HepG2 (cell line): Measurements from ENCODE around the gene FANCE. TPM values are rescaled to one million over a fixed set of nuclear protein-coding genes. Genes with fewer than 3 reads are reported as not detected.

Experiments used
- CC2D1A ChIP-seq: sonication (generic); formaldehyde crosslinking; IDR thresholded peaks from 2 replicates; pipeline ENCODE4 v1.8.1; 2023; ENCODE audit warnings: mild to moderate bottlenecking, missing genetic modification reagents
- HNF4G ChIP-seq, 2 experiments: sonication (generic) in 1 of 2; formaldehyde crosslinking in 1 of 2; IDR thresholded peaks; 2 replicates each; pipeline versions ENCODE4 v1.4.0 to v1.6.1; 2011 to 2020; ENCODE audit warnings: borderline replicate concordance in 2 of 2, low read depth in 2 of 2, mild to moderate bottlenecking in 2 of 2, low read length in 1 of 2, missing genetic modification reagents in 1 of 2, moderate library complexity in 1 of 2
- KDM4B ChIP-seq: sonication (generic); formaldehyde crosslinking; IDR thresholded peaks from 2 replicates; pipeline ENCODE4 v1.4.0; 2020; ENCODE audit warnings: missing genetic modification reagents
- MEF2D ChIP-seq: sonication (generic); formaldehyde crosslinking; IDR thresholded peaks from 2 replicates; pipeline ENCODE4 v1.5.1; 2020; ENCODE audit warnings: mild to moderate bottlenecking, missing genetic modification reagents
- NFE2 ChIP-seq: sonication (generic); formaldehyde crosslinking; IDR thresholded peaks from 2 replicates; pipeline ENCODE4 v1.4.0; 2020; ENCODE audit warnings: missing genetic modification reagents
- NR2F2 ChIP-seq: IDR thresholded peaks from 2 replicates; pipeline ENCODE4 v1.6.1; 2012; ENCODE audit warnings: low read depth, inconsistent platforms, borderline replicate concordance
- PRDM10 ChIP-seq: sonication (generic); formaldehyde crosslinking; IDR thresholded peaks from 2 replicates; pipeline ENCODE4 v1.4.0; 2020; ENCODE audit warnings: low read depth, missing genetic modification reagents
- PREB ChIP-seq: sonication (generic); formaldehyde crosslinking; IDR thresholded peaks from 2 replicates; pipeline ENCODE4 v1.4.0; 2020; ENCODE audit warnings: missing genetic modification reagents
- RARA ChIP-seq: IDR thresholded peaks from 2 replicates; pipeline ENCODE4 v1.6.1; 2016; ENCODE audit warnings: missing genetic modification reagents, missing compliant biosample characterization
- SALL1 ChIP-seq: sonication (generic); formaldehyde crosslinking; IDR thresholded peaks from 2 replicates; pipeline ENCODE4 v1.8.0; 2022; ENCODE audit warnings: mild to moderate bottlenecking, missing genetic modification reagents
- SYNCRIP ChIP-seq: fragments of 200-400 bp; formaldehyde crosslinking; IDR thresholded peaks from 2 replicates; pipeline ENCODE4 v1.6.1; 2018; ENCODE audit warnings: mild to moderate bottlenecking, low read depth, low read length; ENCODE audit not compliant: insufficient read depth
- ZBED4 ChIP-seq: sonication (generic); formaldehyde crosslinking; IDR thresholded peaks from 2 replicates; pipeline ENCODE4 v1.4.0; 2020; ENCODE audit warnings: missing genetic modification reagents, borderline replicate concordance
- ZBTB21 ChIP-seq: sonication (generic); formaldehyde crosslinking; IDR thresholded peaks from 2 replicates; pipeline ENCODE4 v1.4.0; 2020; ENCODE audit warnings: missing genetic modification reagents
- ZNF317 ChIP-seq: sonication (generic); formaldehyde crosslinking; IDR thresholded peaks from 2 replicates; pipeline ENCODE4 v1.5.0; 2020; ENCODE audit warnings: mild to moderate bottlenecking, missing genetic modification reagents
- ZNF329 ChIP-seq: sonication (generic); formaldehyde crosslinking; IDR thresholded peaks from 2 replicates; pipeline ENCODE4 v1.9.0; 2021; ENCODE audit warnings: low read depth, mild to moderate bottlenecking, missing genetic modification reagents
- ZNF572 ChIP-seq: sonication (generic); formaldehyde crosslinking; IDR thresholded peaks from 2 replicates; pipeline ENCODE4 v1.5.1; 2020; ENCODE audit warnings: mild to moderate bottlenecking, missing genetic modification reagents
- ZNF580 ChIP-seq: IDR thresholded peaks from 2 replicates; pipeline ENCODE4 v1.6.1; 2016; ENCODE audit warnings: low read depth, borderline replicate concordance
- ZNF605 ChIP-seq: sonication (generic); formaldehyde crosslinking; IDR thresholded peaks from 2 replicates; pipeline ENCODE4 v1.8.0; 2022; ENCODE audit warnings: mild to moderate bottlenecking, missing genetic modification reagents
- ZNF816 ChIP-seq: sonication (generic); formaldehyde crosslinking; IDR thresholded peaks from 2 replicates; pipeline ENCODE4 v1.8.0; 2022; ENCODE audit warnings: missing genetic modification reagents, mild to moderate bottlenecking, borderline replicate concordance
- polyA plus RNA-seq, 8 experiments: library from polyadenylated mRNA; depleted of rRNA in 3 of 8; stranded (reverse) in 7 of 8; unstranded in 1 of 8; fragments of >200 nt; fragmentation: Illumina TruSeq in 4 of 8; extraction: Trizol in 4 of 8; gene quantifications; 2 replicates each; pipeline versions ENCODE4 v1.2.1 to v1.2.3, GENCODE V29; 2011 to 2016; ENCODE audit warnings: low read depth in 4 of 8, missing spikeins in 1 of 8, mixed read lengths in 1 of 8; ENCODE audit not compliant: insufficient read depth in 1 of 8
- total RNA-seq, 5 experiments: library from RNA; depleted of rRNA; stranded (reverse); fragments of >200 nt; fragmentation: Illumina TruSeq; extraction: Trizol; gene quantifications; 2 replicates each; pipeline ENCODE4 v1.2.3, GENCODE V29; 2016; ENCODE audit warnings: low read depth in 1 of 5

Gene FANCE
- total and polyA plus RNA-seq, 2 of the 13 experiments (the other 11 are each of a cell fraction or from before 2014, with no cell fraction given) = 7.1 to 11.2 TPM

GRCh38 chr6:35415065-35415891 lies 36.9 kb upstream of the FANCE start (continued):
- TF ChIP-seq HNF4G (IDR thresholded peaks at IDR 0.05; ENCODE audit: borderline replicate concordance, low read depth, low read length) (peak; percentile 82), HNF4G (CRISPR knock-in tag; IDR thresholded peaks at IDR 0.05; ENCODE audit: borderline replicate concordance, low read depth) (peak; percentile 87), PRDM10 (CRISPR knock-in tag) (peak; percentile 75; the same call in 1 of the 2 replicates), SYNCRIP (no peak), MEF2D (CRISPR knock-in tag) (peak; percentile 71; the same call in 1 of the 2 replicates), NFE2 (peak; percentile 27; the same call in 1 of the 2 replicates), ZNF329 (no peak), ZNF605 (peak; percentile 96), ZBED4 (CRISPR knock-in tag) (peak; percentile 89), ZNF816 (CRISPR knock-in tag) (peak; percentile 22; the same call in 1 of the 2 replicates), KDM4B (peak; percentile 30; the same call in 1 of the 2 replicates), ZBTB21 (CRISPR knock-in tag) (peak; percentile 80; the same call in 1 of the 2 replicates), NR2F2 (peak; percentile 98), SALL1 (CRISPR knock-in tag) (peak; percentile 97), ZNF317 (CRISPR knock-in tag) (peak; percentile 85), CC2D1A (CRISPR knock-in tag) (no peak), PREB (no peak), ZNF572 (peak; percentile 66; the same call in 1 of the 2 replicates), ZNF580 (CRISPR knock-in tag) (peak; percentile 88), RARA (CRISPR knock-in tag) (peak; percentile 98)
